B cell (primary cell): ENCODE measurements around the gene HLX. TPM values are rescaled to one million over a fixed set of nuclear protein-coding genes. Genes with fewer than 3 reads are reported as not detected.

Experiments
- ATAC-seq: fragments of 200-7000 bp; cut with Tn5 transposase; one replicate; pipeline ENCODE4 v1.10.0; 2021; ENCODE audit warnings: low read depth, mild to moderate bottlenecking, moderate number of reproducible peaks, moderate library complexity
- CTCF ChIA-PET: fragments of 350-600 bp; sonication (Branson Sonifier 250); formaldehyde crosslinking; loops from one replicate; lab custom pipeline; 2021; ENCODE audit warnings: antibody characterized with exemption, inconsistent platforms; lab: Charles Lee
- POLR2A ChIA-PET: fragments of 350-600 bp; sonication (Branson Sonifier 250); formaldehyde crosslinking; loops from one replicate; lab custom pipeline; 2021; ENCODE audit warnings: antibody characterized with exemption; lab: Charles Lee
- DNase-seq: peaks from one replicate; pipeline ENCODE4 v3.0.0; 2013
- H2AFZ ChIP-seq: 2 replicates; pipeline ENCODE4 v1.6.1; 2012; ENCODE audit warnings: mild to moderate bottlenecking, low read depth, low read length; ENCODE audit not compliant: insufficient read depth, poor library complexity, severe bottlenecking
- H3K27ac ChIP-seq, 2 donors: 1 replicate in 1 of 2; 2 replicates in 1 of 2; pipeline ENCODE4 v1.5.1; 2012 to 2013; ENCODE audit warnings: low read length in 2 of 2, mild to moderate bottlenecking in 2 of 2, moderate library complexity in 1 of 2
- H3K27me3 ChIP-seq, 4 experiments: fragments of 200-600 bp in 1 of 4; sonication (generic) in 1 of 4; replicated peaks in 1 of 4; 1 replicate in 2 of 4; 2 replicates in 2 of 4; pipeline versions ENCODE4 v1.6.1 to v1.7.0; 2013 to 2016; ENCODE audit warnings: low read length in 3 of 4, mild to moderate bottlenecking in 2 of 4, mixed read lengths in 1 of 4, moderate library complexity in 1 of 4; ENCODE audit not compliant: insufficient read depth in 4 of 4, control insufficient read depth in 3 of 4; ENCODE audit errors: control extremely low read depth in 1 of 4
- H3K36me3 ChIP-seq, 2 experiments: replicated peaks in 1 of 2; 1 replicate in 1 of 2; 2 replicates in 1 of 2; pipeline versions ENCODE4 v1.6.1 to v1.7.1; 2013; ENCODE audit warnings: low read length in 1 of 2; ENCODE audit not compliant: insufficient read depth in 2 of 2, control insufficient read depth in 1 of 2; ENCODE audit errors: control extremely low read depth in 1 of 2, extremely low read depth in 1 of 2
- H3K4me1 ChIP-seq, 2 donors: fragments of 200-600 bp in 1 of 2; sonication (generic) in 1 of 2; 1 replicate in 1 of 2; 2 replicates in 1 of 2; pipeline versions ENCODE4 v1.5.1 to v1.6.1; 2013 to 2017; ENCODE audit warnings: low read length in 2 of 2; ENCODE audit not compliant: control insufficient read depth in 2 of 2, insufficient read depth in 2 of 2
- H3K4me2 ChIP-seq: replicated peaks from 2 replicates; pipeline ENCODE3; 2012; ENCODE audit warnings: mild to moderate bottlenecking, low read depth, low read length; ENCODE audit not compliant: poor library complexity, severe bottlenecking
- H3K4me3 ChIP-seq, 5 experiments: fragments of 200-600 bp in 1 of 5; sonication (generic) in 1 of 5; 1 replicate in 3 of 5; 2 replicates in 2 of 5; pipeline versions ENCODE4 v1.5.1 to v1.7.0; 2011 to 2016; ENCODE audit warnings: low read length in 4 of 5, mild to moderate bottlenecking in 4 of 5, low read depth in 2 of 5, control low read depth in 1 of 5, moderate library complexity in 1 of 5; ENCODE audit not compliant: insufficient read depth in 1 of 5; ENCODE audit errors: control extremely low read depth in 1 of 5, extremely low read depth in 1 of 5
- H3K79me2 ChIP-seq: fragments of 200-600 bp; sonication (generic); one replicate; pipeline ENCODE4 v1.6.0; 2016; ENCODE audit warnings: low read length; ENCODE audit not compliant: control insufficient read depth, insufficient read depth
- H3K9ac ChIP-seq: fragments of 200-600 bp; sonication (generic); 2 replicates; pipeline ENCODE4 v1.6.1; 2017; ENCODE audit warnings: mild to moderate bottlenecking, low read length, moderate library complexity
- H3K9me3 ChIP-seq, 3 donors: one replicate each; pipeline versions ENCODE4 v1.6.1 to v1.7.1; 2013; ENCODE audit warnings: low read length in 2 of 3; ENCODE audit not compliant: control insufficient read depth in 2 of 3, insufficient read depth in 1 of 3; ENCODE audit errors: control extremely low read depth in 1 of 3
- H4K20me1 ChIP-seq: 2 replicates; pipeline ENCODE4 v1.6.0; 2012; ENCODE audit warnings: mild to moderate bottlenecking, low read length; ENCODE audit not compliant: insufficient read depth, control insufficient read depth, poor library complexity, severe bottlenecking
- H3K27ac Mint-ChIP-seq: one replicate; pipeline ENCODE4 v1.8.0; 2021; ENCODE audit warnings: mixed read lengths
- H3K27me3 Mint-ChIP-seq: one replicate; pipeline ENCODE4 v1.8.0; 2021; ENCODE audit warnings: mixed read lengths
- H3K4me1 Mint-ChIP-seq: one replicate; pipeline ENCODE4 v1.8.0; 2021; ENCODE audit warnings: mixed read lengths
- H3K4me3 Mint-ChIP-seq: one replicate; pipeline ENCODE4 v1.8.0; 2021; ENCODE audit warnings: mixed read lengths
- H3K9me3 Mint-ChIP-seq: one replicate; pipeline ENCODE4 v1.8.0; 2022; ENCODE audit warnings: mixed read lengths; ENCODE audit not compliant: insufficient read depth
- CTCF ChIP-seq: fragments of 200-600 bp; IDR thresholded peaks from one replicate; pipeline ENCODE4 v1.8.0; 2022; ENCODE audit warnings: antibody characterized with exemption, mild to moderate bottlenecking
- EZH2 ChIP-seq: IDR thresholded peaks from 2 replicates; pipeline ENCODE4 v1.6.1; 2012; ENCODE audit warnings: borderline replicate concordance, low read depth, mild to moderate bottlenecking, moderate library complexity, low read length; ENCODE audit not compliant: insufficient read depth, poor library complexity, severe bottlenecking
- WGBS: methylation state at CpG from one replicate; pipeline ENCODE4 v1.1.5; 2013; ENCODE audit warnings: missing lambda C conversion rate; ENCODE audit not compliant: insufficient coverage; 5-methylcytosine and 5-hydroxymethylcytosine counted together
- intact Hi-C: fragments of 100-400 bp; cut with micrococcal nuclease; formaldehyde crosslinking; loops from one replicate; pipeline ENCODE4 v1.10.0; 2022
- polyA plus RNA-seq: library from polyadenylated mRNA; depleted of rRNA; stranded (reverse); fragments of >200 nt; gene quantifications from 2 replicates; pipeline ENCODE4 v1.2.3, GENCODE V29; 2012
- total RNA-seq, 2 donors: library from RNA; stranded (reverse); fragments of 120-200 nt in 1 of 2; gene quantifications; 1 replicate in 1 of 2; 2 replicates in 1 of 2; pipeline versions ENCODE4 v1.2.3 to v1.2.4, GENCODE V29; 2013 to 2022

Gene HLX
- total and polyA plus RNA-seq, 2 donors (not counting 1 experiment from before 2014, with no cell fraction given), result 3.4 to 9.1 TPM

- H3K9ac ChIP-seq, result no peak overlapping the region
- peaks cover 15% of the 10 kb centered on the region for H3K27me3 Mint-ChIP-seq
- H3K4me1 Mint-ChIP-seq, result peaks cover 9% of the 10 kb centered on the region
- TF ChIP-seq EZH2, result no peak
- TF ChIP-seq CTCF, result no peak
- ChIA-PET POLR2A (no interaction called here), CTCF (interaction anchor here (1.2 to 3.5 kb wide), 7 partner anchors 32 to 296 kb away, joined by 3 to 78 read pairs (median 5); no protein-coding TSS in a partner anchor)
- no peak overlapping the region for H2AFZ ChIP-seq
- H3K27me3 ChIP-seq, result peaks cover 0 to 7% (median 0%) of the 10 kb centered on the region in 4 experiments
- H3K9me3 Mint-ChIP-seq, result no peaks in the 10 kb centered on the region
- DNase-seq, result no peak
- peaks cover 7 to 10% of the 10 kb centered on the region in 2 donors for H3K4me1 ChIP-seq
- no peak overlapping the region for H3K27ac Mint-ChIP-seq
- H3K4me3 Mint-ChIP-seq, result no peak overlapping the region
- H3K36me3 ChIP-seq, result no peaks in the 10 kb centered on the region
- no CpG with 5 or more reads among the region's 2 CpGs for WGBS
- no peak overlapping the region for H3K27ac ChIP-seq
- no peaks in the 10 kb centered on the region for H3K9me3 ChIP-seq
- intact Hi-C loops, result no loop called here
- H3K4me3 ChIP-seq, result no peak overlapping the region
- ATAC-seq, result no peak
- no peaks in the 10 kb centered on the region for H4K20me1 ChIP-seq
- H3K79me2 ChIP-seq, result no peaks in the 10 kb centered on the region
- no peak overlapping the region for H3K4me2 ChIP-seq
Measured at GRCh38 chr1:220906561-220907334, 27.5 kb downstream of the HLX start.

GRCh38 chr1:220908757-220909156, 29.5 kb downstream of the HLX start:
- Histone ChIP-seq H3K9me3 (no peaks in the 10 kb centered on the region), H3K27me3 (peaks cover 0 to 7% (median 0%) of the 10 kb centered on the region in 4 experiments), H3K27ac (no peak overlapping the region), H4K20me1 (no peaks in the 10 kb centered on the region), H3K79me2 (no peaks in the 10 kb centered on the region), H2AFZ (no peak overlapping the region), H3K36me3 (no peaks in the 10 kb centered on the region), H3K4me1 (peaks cover 7 to 10% of the 10 kb centered on the region in 2 donors), H3K4me2 (no peak overlapping the region), H3K4me3 (no peak overlapping the region), H3K9ac (no peak overlapping the region)
- Mint-ChIP-seq H3K27me3 (peaks cover 14% of the 10 kb centered on the region), H3K4me1 (peaks cover 9% of the 10 kb centered on the region), H3K9me3 (no peaks in the 10 kb centered on the region), H3K27ac (no peak overlapping the region), H3K4me3 (no peak overlapping the region)
- ATAC-seq, result peak; percentile 36
- ChIA-PET CTCF (interaction anchor here (0.6 to 3.5 kb wide), 14 partner anchors 9 to 296 kb away, joined by 3 to 78 read pairs (median 4); no protein-coding TSS in a partner anchor), POLR2A (no interaction called here)
- 25% methylated on average over 2 of the region's 2 CpGs for WGBS
- TF ChIP-seq CTCF (peak; percentile 62), EZH2 (no peak)
- DNase-seq, result peak; percentile 49
- intact Hi-C loops, result loop anchor here (1.0 to 2.0 kb wide), 3 partner anchors 34 to 295 kb away; no protein-coding TSS in a partner anchor
